NCI-H1105 treated with DMSO at 0.1 percent for 48 hours (cell line): ENCODE measurements around the gene AGBL5.
"Not testable (repeated sequence)": the region's sequence is repeated elsewhere in the genome, so short reads cannot be mapped to it uniquely, and the experiment has no call there.

Experiments
- DNase-seq: peaks from one replicate; lab custom pipeline; 2025; lab: John Stamatoyannopoulos, UW

AGBL5 gene

GRCh38 chr2:27118525-27119329, 67.3 kb downstream of the AGBL5 start, which contains the start of gene CGREF1:
TSS of gene CGREF1 (minus strand) at chr2:27119128. CDS start at chr2:27104366, 14,762 bp downstream.
- peak; percentile 10 for DNase-seq

GRCh38 chr2:27119330-27119670, 67.8 kb downstream of the AGBL5 start:
- DNase-seq, result not testable (repeated sequence)
